A673 (cell line): Measurements from ENCODE around the gene NOPCHAP1.

Source experiments
- EZH2 ChIP-seq: fragments of 200-600 bp; sonication (generic); IDR thresholded peaks from 2 replicates; pipeline ENCODE4 v1.6.1; 2017; ENCODE audit warnings: borderline replicate concordance, low read depth, mild to moderate bottlenecking, mixed read lengths, antibody characterized with exemption, low read length; ENCODE audit not compliant: poor library complexity, severe bottlenecking
- TF ChIP-seq, protein P1 (sequence below): fragments of 300-800, 200-600 bp; sonication (generic); conservative IDR thresholded peaks from 2 replicates; pipeline ENCODE4 v1.5.1; 2017; ENCODE audit warnings: low read depth, mild to moderate bottlenecking, antibody characterized with exemption, low read length, moderate library complexity, mixed read lengths

DNA sequence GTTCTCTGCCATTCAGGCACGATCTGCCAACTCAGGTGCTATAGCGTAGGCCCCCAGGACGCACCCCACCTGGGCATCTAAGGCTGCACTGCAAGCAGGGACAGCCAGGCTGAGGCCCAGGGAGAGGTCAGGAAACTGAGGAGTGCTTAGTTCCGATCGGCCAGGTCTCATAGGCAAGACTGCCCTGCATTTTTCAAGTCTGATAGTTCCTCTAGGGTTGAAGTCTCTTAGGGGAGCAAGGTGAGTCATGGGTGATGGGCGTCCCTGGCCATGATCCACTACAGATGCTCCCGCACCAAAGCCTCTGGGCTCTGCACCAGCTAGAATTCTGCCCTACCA lies 13.2 kb downstream of the NOPCHAP1 start:
- TF ChIP-seq, protein P1, sequence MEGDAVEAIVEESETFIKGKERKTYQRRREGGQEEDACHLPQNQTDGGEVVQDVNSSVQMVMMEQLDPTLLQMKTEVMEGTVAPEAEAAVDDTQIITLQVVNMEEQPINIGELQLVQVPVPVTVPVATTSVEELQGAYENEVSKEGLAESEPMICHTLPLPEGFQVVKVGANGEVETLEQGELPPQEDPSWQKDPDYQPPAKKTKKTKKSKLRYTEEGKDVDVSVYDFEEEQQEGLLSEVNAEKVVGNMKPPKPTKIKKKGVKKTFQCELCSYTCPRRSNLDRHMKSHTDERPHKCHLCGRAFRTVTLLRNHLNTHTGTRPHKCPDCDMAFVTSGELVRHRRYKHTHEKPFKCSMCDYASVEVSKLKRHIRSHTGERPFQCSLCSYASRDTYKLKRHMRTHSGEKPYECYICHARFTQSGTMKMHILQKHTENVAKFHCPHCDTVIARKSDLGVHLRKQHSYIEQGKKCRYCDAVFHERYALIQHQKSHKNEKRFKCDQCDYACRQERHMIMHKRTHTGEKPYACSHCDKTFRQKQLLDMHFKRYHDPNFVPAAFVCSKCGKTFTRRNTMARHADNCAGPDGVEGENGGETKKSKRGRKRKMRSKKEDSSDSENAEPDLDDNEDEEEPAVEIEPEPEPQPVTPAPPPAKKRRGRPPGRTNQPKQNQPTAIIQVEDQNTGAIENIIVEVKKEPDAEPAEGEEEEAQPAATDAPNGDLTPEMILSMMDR = no peak
- no peak for TF ChIP-seq EZH2
